Measurements from ENCODE around the gene ZFYVE16.

- no peak for TF ChIP-seq CTCF (IDR thresholded peaks at IDR 0.05)
- TF ChIP-seq EP300 (IDR thresholded peaks at IDR 0.05) = no peak
- TF ChIP-seq MAX (IDR thresholded peaks at IDR 0.05) = no peak
- no peak for TF ChIP-seq NFE2L2 (conservative IDR thresholded peaks at IDR 0.05; ENCODE audit: low read length)
- no peak for TF ChIP-seq POLR2A (IDR thresholded peaks at IDR 0.05; ENCODE audit: low read length)
- TF ChIP-seq RCOR1 (IDR thresholded peaks at IDR 0.05; ENCODE audit: low read depth, low read length) = no peak
- TF ChIP-seq ELK1 (IDR thresholded peaks at IDR 0.05; ENCODE audit: low read depth, low read length) = no peak
- TF ChIP-seq RAD21 (conservative IDR thresholded peaks at IDR 0.05 in 1 of 2, IDR thresholded peaks at IDR 0.05 in 1 of 2) = no peak
- no peak for TF ChIP-seq ZC3H11A (IDR thresholded peaks at IDR 0.05)
Observed at GRCh38 chr5:80389580-80389979, 18.3 kb upstream of the ZFYVE16 start.
